Hematopoietic multipotent progenitor cell treated with erythropoietin and hydrocortisone succinate and interleukin-3 and kit ligand, for 15 days (in vitro differentiated cells): ENCODE data around the gene LSM14A.

Experiments used
- DNase-seq: peaks from one replicate; pipeline ENCODE4 v3.0.0-alpha.2; 2015; ENCODE audit warnings: low spot score

The LSM14A gene

DNA sequence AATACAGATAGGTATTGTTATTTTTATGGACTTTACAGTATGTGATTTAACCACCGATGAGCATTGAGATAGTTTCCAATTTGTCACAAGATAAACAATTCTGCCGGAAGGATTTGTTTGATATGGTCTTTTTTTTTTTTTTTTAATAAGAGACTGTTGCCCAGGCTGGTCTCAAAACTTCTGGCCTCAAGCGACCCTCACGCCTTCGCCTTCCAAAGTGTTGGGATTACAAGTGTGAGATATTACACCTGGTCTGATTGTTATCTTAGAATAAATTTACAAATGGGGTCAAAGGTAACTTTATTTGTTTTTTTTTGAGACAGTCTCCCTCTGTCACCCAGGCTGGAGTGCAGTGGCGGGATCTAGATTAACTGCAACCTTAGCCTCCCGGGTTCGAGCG is 83.2 kb downstream of the LSM14A start:
- DNase-seq: no peak

DNA sequence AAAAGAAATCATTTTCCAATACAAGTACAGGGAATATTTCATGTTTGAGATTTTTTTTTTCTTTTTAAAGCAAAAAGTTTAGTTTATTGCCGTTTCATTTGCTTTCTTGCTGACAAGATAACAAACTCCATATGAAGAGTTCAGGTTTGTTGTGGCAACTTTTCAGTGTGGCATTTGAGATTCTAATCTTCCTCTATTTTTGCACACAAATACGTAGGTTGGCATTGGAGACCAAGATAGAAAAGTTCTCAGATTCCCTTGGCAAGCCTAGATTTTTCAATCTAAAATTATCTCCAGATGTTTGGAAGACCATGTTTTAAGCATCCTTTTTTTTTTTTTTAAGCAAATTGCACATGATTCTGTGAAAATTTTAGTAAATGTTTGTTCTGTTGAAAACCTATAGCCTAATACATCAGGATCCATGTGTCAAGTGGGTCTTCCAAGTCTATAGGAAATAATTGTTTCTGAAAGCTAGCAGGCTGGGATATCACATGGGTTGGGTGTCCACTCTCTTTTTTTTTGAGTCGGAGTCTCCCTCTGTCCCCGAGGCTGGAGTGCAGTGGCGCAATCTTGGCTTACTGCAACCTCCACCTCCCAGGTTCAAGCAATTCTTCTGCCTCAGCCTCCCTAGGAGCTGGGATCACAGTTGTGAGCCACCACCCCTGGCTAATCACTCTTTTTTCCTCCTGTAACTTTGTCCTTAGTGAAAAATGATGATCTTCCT is 84.7 kb downstream of the LSM14A start:
- DNase-seq: no peak

DNA sequence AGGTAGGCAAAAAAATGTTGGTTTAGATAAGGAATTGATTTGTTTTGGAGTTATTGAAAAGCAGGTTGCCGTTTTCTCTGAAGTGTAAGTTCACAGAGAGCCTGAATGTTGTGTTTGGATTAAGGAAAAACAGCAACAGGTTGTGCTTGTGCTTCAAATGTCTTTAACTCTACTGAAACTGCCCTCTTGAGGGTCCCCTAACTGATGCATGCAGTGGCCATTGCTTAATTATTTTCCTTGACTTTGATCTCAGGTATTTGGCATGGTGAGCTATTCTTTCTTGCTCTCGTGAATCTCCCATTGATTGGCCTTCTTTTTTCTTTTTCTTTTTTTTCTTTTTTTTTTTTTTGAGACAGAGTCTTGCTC is 85.2 kb downstream of the LSM14A start:
- DNase-seq: no peak

DNA sequence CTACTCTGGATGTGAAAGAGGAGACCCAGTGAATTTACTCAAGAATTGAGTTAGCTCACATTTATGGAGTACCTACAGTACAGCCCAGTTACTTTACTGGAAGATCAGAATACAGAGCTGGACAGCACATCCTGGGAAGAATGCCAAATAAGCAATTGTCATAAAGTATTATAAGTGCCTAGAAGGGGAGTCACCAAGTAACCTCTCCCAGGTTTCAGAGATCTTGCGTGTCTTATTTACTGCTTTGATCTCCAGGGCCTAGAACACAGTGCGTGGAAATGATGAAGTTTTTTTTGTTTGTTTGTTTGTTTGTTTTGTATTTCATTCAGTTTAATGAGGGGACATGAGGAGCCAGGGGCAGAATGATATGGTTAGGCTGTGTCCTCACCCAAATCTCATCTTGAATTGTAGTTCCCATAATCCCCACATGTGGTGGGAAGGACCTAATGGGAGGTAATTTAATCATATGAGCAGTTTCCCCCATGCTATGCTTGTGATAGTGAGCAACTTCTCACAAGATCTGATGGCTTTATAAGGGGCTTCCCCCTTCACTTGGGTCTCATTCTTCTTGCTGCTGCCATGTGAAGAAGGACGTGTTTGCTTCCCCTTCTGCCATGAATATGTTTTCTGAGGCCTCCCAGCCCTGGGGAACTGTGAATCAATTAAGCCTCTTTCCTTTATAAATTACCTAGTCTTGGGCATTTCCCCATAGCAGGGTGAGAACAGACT is 87.2 kb downstream of the LSM14A start:
- DNase-seq: no peak

DNA sequence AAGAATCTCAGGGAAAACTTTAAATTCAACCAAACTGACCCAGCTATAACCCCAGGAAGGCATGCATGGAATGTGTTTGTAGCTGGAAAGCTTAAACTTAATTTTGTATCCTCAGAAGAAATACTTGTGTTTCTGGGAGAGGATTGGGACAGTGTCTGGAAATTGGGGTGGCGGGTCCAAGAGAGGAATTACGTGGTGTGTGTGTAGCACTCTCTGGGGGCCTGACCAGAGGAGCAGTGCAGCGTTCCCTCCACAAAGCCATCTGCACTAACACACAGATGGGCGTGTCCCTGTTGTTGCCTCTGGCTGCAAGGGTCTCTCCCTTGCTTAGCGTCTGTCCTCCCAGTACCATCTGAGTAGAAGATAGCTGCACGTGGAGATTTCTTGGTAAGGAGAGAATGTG is 88.5 kb downstream of the LSM14A start:
- DNase-seq: no peak

DNA sequence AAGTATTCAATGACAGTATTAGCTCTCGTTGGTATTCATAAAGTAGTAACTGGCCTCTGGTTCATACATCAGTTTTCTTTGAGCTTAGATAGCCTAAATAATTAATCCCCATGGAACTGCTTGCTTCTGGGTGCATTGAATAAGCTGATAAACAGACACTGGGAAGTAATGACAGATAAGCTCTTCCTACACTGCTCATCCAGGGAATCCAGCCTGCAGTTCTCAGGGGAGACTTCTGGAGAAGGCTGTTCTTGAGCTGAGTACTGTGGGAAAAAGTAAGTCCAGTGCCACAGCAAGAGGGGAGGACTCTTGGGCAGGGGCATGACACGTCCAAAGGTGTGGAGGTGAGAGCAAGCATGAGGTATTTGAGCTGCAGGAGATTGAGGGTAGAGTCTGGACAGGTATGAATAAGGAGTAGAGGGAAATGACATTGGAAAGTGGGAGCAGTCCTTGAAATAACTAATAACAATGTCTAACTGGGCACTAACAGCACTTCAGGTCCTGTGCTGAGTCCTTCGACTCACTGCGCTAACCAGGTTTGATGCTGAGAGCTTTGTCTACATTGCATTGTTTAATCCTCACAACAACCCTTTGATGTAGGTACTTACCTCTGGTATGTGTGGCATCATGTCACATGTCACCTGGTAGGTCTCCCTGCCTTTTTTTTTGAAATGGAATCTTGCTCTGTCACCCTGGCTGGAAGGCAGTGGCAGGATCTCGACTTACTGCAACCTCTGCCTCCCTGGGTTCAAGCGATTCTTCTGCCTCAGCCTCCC is 89.2 kb downstream of the LSM14A start:
- DNase-seq: no peak

DNA sequence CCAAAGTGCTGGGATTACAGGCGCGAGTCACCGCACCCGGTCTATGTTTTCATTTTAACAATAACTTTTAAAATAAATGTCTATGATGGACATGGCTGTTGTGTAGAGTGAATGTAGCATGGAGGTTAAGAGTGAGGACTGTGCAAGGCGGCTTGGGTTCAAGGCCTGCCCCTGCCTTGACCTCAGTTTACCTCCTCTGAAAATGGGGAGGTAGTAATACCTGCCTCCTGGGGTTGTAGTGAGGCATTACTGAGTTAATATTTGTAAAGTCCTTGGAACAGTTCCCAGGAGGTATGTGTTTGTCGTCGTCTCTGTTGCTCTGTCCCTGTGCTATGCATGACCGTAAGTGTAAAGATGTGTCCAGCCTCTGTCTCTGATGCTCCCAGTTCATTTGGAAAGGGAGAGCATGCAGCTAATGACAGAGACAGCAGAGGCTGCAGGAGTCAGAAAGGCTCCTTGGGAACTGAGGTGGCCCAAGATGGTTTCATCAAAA is 91.5 kb downstream of the LSM14A start:
- no peak for DNase-seq

DNA sequence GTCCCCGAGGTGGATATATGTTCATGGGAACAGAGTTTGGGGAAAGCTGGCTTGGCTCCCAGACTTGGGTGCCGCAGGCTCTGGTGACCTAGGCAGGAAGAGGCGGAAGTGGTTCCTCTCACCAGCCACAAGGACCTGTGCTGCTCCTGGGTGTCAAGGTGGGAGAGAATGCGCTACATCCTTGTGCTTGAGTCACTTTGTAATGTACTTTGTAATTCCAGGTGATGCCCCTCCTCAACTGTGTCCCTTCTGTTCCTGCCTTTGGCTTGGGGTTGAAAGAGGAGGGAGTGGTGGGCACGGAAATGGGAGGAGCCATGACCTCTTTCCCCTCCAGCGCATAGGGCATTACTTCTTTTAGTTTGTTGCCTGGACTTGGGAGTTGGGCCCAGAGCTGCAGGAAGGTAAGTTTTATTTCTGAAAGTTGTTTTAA is 92.9 kb downstream of the LSM14A start:
- no peak for DNase-seq

DNA sequence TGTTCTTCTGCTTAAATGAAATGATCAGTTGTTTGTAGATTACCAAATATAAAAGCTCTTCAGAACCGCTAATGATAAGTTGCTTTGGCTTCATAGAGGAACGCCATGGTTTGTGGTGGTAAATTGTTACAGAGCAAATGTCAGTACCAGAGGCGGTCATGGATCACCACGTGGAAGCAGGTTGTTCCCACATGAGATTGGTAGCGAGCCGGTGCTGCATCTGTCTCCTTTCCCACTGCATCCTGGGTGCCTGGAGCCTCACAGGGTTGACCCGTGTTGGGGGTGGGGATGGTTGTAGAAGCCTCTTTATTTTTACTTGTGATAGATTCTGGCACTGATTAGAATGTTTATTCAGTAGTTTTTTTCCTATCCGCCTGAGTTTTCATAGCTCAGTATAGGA is 96.8 kb downstream of the LSM14A start:
- DNase-seq: no peak

DNA sequence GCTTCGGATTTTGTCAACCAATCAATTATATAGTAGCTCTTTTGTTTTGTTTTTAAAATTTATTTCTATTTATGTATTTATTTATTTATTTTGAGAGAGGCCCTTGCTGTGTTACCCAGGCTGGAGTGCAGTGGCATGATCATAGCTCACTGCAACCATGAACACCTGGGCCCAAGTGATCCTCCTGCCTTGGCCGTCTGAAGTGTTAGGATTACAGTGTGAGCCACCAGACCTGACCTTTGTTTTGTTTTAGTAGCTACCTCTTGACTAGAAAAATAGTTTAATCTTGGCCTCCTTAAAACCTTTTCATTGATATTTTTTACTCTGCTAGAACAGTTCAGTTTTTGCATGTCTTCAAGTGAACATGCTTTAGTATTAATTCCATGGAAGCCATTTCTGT is 97.2 kb downstream of the LSM14A start:
- DNase-seq: no peak

DNA sequence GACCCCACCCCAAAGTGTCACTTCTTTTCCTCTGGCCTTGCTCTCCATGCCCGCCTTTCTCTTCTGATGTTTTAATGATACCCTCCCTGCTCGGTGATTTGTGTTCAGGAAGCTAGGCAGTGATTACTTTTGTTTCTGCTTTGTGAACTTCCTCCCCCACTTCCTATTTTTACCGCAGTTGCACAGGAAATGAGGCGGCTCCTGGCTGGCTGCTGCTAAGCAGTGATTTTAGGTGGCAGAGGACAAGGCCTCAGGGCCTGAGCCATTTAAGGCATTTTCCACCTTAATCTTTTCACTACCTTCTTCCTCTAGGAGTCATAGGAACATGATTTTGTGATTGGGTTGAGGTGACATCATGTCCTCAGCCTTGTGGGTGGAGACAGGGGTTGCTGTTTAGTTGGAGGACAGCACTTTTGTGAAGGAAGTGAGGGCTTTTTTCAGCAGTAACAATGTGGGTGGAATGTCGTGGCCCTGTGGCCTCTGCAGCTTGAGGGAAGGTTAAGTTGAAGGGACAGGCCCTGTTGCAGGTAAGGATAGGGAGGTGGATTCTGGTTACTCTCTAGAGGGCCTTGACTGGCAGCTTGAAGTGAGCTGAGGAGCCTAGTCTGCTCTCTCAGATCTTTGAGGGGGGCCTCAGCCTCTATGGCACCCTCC is 97.8 kb downstream of the LSM14A start:
- no peak for DNase-seq

DNA sequence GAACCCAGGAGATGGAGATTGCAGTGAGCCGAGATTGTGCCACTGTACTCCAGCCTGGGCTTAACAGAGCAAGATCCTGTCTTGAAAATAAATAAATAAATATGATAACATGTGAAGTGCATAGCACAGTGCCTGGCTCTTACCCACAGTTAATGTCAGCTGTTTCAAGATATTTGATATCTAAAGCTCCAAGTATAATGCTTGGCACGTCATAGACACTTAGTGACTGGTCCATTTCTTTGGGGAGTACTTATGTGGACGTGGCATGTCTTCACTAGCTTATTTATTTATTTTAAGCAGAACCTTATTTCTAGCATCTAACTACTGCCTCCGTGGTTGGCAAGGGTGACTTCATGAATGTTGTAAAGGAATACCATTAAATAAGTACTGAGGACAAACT is 100.8 kb downstream of the LSM14A start:
- DNase-seq: no peak

DNA sequence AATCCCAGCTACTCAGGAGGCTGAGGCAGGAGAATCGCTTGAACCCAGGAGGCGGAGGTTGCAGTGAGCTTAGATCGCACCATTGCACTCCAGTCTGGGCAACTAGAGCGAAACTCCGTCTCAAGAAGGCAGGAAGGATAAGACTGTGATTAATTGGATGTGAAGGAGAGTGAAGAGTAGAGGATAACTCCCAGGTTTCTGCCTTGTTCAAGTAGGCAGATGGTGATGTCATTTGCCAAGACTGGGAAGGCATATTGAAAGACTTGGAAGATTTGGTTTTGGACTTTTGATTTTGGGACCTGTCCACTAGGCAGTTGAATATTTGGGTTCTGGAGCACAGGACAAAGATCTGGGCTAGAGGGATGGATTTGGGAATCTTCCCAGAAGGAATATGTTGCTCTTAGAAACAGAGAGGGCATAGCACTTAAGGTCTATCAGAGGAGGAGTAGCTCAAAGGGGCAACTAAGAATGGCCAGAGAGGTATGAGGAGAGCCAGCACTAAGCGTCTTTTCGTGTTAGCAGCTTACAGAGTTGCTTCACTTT is 102.1 kb downstream of the LSM14A start:
- no peak for DNase-seq

DNA sequence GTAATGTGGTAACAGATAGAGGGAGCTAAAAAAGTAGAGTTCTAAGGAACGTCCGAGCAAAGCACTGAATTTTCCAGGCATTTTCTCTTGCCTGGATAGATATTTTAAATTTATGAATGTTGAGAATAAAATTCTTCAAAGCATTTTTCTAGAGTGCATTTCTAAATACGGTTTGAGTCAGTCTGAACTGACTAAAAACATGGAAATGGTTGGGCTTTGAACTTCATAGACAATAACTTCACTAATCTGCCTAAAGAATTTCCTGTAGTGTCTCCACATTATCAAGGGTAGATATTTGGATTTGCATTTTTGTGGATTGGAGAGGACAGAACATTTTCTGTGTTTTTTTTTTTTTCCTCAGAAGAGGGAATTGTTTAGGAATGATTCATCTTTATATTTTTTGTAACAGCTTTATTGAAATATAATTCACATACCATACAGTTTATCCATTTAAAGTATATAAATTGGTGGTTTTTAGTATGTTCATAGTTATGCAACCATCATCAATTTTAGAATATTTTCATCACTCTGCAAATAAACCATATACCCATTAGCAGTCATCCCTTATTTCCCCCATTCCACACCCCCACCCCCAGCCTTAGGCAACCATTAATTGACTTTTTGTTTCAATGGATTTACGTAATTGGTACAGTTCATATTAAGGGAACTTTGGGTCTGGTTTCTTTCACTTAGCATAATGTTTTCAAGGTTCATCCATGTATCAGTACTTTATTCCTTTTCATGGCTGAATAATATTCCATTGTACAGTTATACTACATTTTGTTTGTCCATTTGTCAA is 102.7 kb downstream of the LSM14A start:
- DNase-seq: no peak

DNA sequence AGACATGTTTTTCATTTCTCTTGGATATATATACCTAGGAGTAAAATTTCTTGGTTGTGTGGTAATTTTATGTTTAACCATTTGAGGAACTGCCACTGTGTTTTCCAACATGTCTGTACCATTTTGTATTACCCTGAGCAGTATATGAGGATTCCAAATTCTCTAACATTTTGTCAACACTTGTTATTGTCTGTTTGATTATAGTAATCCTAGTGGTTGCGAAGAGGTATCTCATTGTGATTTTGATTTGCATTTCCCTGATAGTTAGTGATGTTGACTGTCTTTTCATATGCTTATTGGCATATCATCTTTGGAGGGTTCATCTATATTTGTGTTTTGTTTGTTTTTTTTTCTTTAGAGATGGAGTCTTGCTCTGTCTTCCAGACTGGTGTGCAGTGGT is 103.4 kb downstream of the LSM14A start:
- DNase-seq: no peak

DNA sequence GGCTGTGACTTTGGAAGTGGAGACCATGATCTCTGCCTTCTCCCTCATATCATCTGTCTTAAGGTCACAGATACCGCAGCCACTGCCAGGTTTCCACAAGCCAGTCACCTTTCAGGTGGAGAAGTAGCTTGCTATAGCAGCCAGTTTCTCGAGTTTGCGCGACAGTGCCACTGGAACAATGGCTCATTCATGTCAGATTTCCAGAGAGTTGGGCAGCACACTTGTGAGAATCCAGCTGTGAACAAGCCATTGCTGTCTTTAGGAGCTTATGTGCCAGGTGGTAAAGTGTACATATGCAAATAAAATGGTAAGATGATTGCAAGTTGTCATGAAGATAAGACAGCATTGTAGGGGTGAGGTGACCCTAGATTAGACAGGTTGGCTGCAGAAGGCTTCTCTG is 104.3 kb downstream of the LSM14A start:
- no peak for DNase-seq

DNA sequence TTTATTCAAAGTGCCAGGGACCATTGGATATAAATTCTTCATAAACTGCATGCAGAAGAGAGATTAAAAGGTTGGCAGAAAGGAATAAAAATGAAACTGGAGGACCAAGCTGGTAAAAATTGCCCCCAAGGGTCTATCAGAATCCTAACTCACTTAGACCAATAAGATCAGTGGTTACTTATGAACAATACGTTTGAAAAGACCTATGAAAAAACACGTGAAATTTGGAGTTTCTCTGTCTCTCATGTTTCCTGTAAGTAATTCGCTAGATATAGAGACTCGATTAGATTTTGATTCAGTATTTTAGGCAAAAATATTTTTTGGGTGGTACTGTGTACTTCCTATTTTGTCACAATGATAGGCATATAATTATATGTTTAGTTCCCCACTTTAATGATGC is 104.9 kb downstream of the LSM14A start:
- DNase-seq: no peak

DNA sequence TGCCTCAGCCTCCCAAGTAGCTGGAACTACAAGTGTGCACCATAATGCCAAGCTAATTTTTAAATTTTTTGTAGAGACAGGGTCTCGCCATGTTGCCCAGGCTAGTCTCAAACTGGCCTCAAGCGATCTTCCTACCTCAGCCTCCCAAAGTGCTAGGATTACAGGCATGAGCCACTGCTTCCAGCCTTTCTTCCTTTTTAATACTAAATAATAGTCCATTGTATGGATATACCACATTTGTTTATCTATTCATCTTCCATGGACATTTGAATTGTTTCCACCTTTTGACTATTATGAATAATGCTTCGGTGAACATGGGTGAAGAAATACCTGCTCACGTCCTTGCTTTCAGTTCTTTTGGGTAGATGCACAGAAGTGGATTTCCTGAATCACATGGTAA is 106.5 kb downstream of the LSM14A start:
- no peak for DNase-seq
